HG03460 (cell line): ENCODE data around the gene HOXB4.

Source experiments
- ATAC-seq: cut with Tn5 transposase; IDR thresholded peaks from one replicate; pipeline ENCODE4 v1.9.1; 2021; ENCODE audit not compliant: unreplicated experiment

The HOXB4 gene

DNA sequence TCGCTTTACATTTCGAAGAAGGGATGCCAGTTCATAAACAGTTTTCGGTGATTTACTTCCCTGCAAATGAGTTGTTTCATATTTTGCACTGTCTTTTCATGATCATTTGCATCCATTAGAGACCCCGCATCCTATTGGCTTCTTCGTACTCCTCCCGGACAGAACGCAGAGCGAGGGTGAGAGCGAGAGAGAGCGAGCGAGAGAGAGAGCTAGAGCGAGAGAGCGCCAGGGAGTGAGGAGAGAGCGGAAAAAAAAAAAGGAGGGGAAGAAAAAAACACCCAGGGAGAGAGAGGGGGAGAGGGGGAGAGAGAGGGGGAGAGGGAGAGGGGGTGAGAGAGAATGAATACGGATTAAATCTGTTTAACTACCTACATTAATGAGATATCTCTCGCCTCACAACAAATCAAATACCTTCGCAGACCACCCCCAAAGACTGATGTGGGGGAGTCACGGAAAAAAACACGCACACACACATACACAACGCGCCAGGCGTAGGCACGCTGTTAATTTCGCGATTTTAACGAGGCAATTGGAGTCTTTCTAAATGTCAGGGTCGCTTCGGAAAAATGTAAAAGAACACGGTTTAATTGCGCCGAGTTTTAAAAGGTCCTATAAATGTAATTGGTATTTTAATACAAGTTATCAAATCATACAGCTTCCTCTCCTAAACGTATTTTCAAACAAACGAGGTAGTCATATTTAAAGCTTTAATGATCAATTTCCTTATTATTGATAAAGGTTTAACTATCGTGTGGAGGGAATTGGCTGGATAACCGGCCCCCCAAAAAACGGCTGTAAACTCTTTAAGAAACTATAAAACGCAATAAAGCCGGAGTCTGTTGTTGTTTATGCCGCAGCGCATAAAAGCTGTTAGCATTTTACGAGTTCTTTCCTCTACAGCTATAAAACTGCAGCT lies 37.2 kb upstream of the HOXB4 start, which contains the start of gene HOXB8:
Gene HOXB8 (minus strand): TSS at position 246 of the 916 bp plus-strand sequence. CDS start 588 bp downstream, outside the sequence.
- ATAC-seq, result no peak

GRCh38 chr17:48613862-48614694 lies 35.9 kb upstream of the HOXB4 start:
- ATAC-seq, result no peak

DNA sequence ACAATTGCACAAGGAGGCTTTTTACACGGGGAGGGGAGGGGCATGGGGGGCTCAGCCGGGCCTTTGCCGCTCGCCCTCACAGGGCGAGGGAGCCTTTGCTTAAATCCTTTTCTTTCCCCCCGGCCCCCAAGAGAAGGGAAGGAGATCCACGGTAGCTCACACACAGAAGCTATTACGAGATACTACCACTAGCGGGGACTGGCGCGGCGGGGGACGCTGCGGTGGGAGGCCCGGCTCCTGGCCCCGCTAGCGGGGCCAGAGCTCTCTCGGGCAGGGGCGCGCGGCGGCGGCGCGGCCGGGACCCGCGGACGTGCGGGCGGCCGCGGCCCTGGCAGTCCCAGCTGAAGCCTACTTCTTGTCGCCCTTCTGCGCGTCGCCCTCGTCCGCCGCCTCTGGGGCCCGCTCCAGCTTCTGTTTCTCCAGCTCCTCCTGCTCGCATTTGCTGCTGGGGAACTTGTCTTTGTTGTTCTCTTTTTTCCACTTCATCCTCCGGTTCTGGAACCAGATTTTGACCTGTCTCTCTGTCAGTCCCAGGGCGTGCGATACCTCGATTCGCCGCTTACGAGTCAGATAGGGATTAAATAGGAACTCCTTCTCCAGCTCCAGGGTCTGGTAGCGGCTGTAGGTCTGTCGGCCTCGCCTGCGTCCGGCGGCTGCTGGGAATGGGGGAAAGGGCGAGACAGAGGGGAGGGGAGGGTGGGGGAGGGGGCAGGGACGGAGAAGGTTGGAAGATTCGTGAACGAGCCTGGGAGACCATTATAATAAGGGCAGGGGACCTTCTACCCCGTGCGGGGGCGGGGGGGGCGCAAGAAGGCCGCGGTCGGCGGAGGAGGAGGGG lies 34.9 kb upstream of the HOXB4 start:
- peak; percentile 47 for ATAC-seq

DNA sequence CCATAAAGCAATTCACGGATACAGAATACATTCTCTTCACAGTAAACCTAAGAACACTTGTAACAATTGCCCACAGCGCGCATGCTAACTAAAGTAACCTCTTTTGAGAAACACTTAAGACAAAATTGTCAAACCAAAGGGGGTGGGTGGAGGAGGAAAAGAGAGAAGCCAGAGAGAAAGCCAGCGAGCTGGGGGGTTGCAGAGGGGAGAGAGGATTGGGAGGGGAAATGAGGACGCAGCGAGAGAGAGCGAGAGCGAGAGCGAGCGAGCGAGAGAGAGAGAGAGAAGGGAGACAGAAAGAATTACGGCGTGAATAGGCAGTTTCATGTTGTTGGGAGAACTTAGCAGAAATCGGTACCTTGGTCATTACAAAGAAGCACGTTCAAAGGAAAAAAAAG lies 34.3 kb upstream of the HOXB4 start:
- ATAC-seq, result no peak

DNA sequence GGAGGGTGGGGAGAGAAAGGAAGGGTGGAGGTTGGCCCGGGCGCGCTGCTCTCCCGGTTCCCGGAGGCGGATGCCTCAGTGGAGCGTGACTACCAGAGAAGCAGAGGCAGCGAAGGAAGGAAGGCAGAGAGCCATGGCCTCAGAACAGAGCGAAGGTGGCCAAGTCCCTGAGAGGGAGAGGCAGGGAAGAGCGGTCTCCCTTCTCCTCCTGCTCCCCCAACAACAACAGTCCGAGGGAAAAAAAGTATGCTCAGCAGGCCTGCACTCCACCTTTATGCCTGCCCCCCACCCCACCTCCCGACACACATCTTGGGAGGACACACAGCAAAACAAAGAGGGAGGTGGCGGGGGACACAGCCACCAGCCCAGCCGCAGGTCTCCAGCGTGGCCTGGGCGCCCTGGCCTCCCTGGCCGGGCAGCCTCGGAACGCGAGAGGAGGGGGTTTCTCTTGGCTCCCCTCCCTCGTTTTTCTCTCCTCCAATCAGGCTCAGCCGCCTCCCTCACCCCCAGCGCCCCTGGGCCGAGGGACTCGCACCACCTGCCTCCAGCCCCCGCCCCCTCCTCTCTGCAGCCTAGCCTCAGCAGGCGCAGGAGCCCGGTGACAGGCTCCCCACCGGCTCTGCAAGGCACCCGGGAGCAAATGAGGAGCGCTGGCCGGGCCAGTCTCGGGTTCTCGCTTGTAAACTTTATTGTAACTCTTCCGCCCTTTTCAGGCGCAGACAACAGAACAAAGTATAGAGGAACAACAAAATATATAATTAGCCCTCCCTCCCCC lies 33.7 kb upstream of the HOXB4 start:
- no peak for ATAC-seq

GRCh38 chr17:48611213-48611612 lies 33.1 kb upstream of the HOXB4 start:
- no peak for ATAC-seq

GRCh38 chr17:48610282-48611211 lies 32.4 kb upstream of the HOXB4 start, which contains the start of gene HOXB7:
TSS of gene HOXB7 (minus strand) at chr17:48611017. CDS start at chr17:48610918, 99 bp downstream.
- ATAC-seq, result no peak

GRCh38 chr17:48609759-48610281 lies 31.7 kb upstream of the HOXB4 start:
- ATAC-seq, result no peak

GRCh38 chr17:48609033-48609432 lies 30.9 kb upstream of the HOXB4 start:
- no peak for ATAC-seq

- ATAC-seq, result no peak
These were observed 30.3 kb upstream of the HOXB4 start for GRCh38 chr17:48608494-48608834.

DNA sequence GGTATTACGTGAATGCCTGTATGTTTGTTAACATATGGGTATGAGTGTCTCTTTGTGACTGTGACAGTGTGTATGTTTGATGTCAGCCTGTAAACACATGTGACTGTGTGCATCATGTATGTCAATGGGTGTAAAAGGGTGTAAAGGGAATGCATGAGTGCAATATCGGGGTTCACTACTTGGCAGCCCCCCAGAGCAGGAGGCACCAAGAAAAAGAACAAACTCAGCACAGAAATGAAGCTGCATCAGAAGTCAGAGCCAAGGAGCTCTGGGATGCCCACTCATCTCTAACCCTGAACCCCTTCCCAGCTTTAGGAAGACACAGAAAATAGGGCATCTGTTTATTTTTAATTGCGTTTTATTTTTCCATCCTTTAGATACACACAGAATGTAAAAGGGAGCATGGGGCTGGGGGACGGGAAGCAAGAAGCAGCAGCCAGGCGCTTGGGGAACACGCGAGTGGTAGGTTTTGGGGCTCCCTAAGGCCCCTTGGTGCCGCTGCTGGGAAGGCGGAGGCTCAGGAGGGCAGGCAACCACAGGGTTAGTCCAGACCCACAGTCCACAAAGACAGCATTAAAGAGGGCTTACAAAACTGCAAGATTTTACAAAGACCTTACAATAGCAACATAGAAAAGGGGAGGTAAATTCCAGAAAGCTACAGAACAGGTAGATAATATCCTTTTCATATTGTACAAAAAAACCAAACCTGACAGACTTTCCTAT lies 28.9 kb upstream of the HOXB4 start:
- no peak for ATAC-seq

- ATAC-seq, result no peak
These were observed 28.1 kb upstream of the HOXB4 start for GRCh38 chr17:48605991-48606891.

DNA sequence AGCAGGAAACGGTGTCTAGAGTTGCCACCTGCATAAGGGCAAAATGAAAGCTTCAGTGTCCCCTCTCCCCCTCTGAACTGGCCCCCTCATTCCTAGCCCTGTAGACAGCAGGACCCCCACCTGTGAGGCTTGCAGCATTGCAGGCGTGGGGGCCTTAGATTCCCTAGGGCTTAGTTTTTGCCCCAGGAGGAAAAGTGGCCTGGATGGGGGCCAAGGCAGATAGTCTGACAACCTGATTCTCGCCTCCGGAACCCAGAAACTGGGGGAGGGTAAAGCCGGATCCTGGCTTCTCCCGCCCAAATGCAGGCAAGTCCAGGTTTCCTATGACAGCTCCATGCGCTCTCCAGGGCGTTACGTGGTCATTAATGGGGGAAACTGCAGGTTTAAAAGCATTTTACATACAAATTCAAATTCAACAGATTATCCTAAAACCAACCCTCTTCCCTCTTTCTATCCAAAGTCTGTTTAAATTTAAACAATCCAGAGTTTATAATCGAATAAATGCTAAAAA lies 27.3 kb upstream of the HOXB4 start:
- ATAC-seq, result no peak

DNA sequence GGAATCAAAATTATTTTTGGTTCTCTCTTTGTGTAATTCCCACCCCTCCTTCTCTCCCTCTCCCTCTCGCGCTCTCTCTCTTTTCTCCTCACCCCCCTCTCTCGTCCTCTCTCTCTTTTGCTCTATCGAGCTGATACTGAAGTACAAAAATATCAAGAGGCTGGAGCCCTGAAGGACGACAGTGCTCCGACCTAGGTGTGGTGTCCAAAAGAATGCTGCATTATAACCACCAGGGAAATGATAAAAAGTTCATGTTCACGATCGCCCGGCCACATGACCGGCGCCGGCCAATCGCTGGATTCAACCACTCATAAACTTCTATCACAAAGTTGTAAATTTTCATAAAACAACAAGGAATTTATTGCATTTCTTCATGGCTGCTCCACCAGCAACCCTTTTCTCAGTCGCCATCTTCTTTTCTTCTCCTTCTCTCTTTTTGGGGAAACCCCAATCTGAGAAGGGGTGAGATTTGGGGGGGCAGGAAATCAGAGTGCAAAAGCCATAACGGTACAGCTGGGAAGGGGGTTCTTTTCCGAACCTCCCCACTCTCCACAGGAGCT lies 26.7 kb upstream of the HOXB4 start, which contains the start of gene HOXB6:
Gene HOXB6 (minus strand): TSS at position 217 of the 560 bp plus-strand sequence. CDS start 6,836 bp downstream, outside the sequence.
- no peak for ATAC-seq

- ATAC-seq, result no peak
These were observed 26.0 kb upstream of the HOXB4 start for GRCh38 chr17:48603959-48604769.
